Panc1 (cell line): ENCODE measurements around the gene TMEM273. TPM values are rescaled to one million over a fixed set of nuclear protein-coding genes. Genes with fewer than 3 reads are reported as not detected.

Experiments
- ATAC-seq: fragments of 200-7000 bp; cut with Tn5 transposase; 2 replicates; pipeline ENCODE4 v1.9.1; 2020; ENCODE audit warnings: mild to moderate bottlenecking, moderate library complexity
- BruUV-seq: library from RNA; stranded (reverse); fragments of 400-500 nt; replicated peaks from 2 replicates; lab custom pipeline; 2021; lab: Mats Ljungman, UMichigan
- CTCF ChIA-PET: fragments of 300-600 bp; sonication (Branson Sonifier 250); formaldehyde crosslinking; loops from one replicate; lab custom pipeline; 2022; ENCODE audit warnings: antibody characterized with exemption; lab: Charles Lee
- POLR2A ChIA-PET: fragments of 300-600 bp; sonication (Branson Sonifier 250); formaldehyde crosslinking; loops from one replicate; lab custom pipeline; 2022; ENCODE audit warnings: antibody characterized with exemption; lab: Charles Lee
- DNase-seq: peaks from one replicate; pipeline ENCODE4 v3.0.0-alpha.2; 2010; ENCODE audit warnings: low read depth, low spot score
- H3K27ac ChIP-seq: 2 replicates; pipeline ENCODE4 v1.5.1; 2011; ENCODE audit warnings: mild to moderate bottlenecking, low read length, inconsistent platforms
- H3K27me3 ChIP-seq: fragments of 200-500 bp; sonication (Bioruptor generic); 2 replicates; pipeline ENCODE4 v1.6.0; 2014; ENCODE audit warnings: low read length, inconsistent platforms; ENCODE audit not compliant: control insufficient read depth, insufficient read depth
- H3K36me3 ChIP-seq: fragments of 200-500 bp; sonication (Bioruptor generic); 2 replicates; pipeline ENCODE4 v1.5.1; 2014; ENCODE audit warnings: inconsistent platforms, mild to moderate bottlenecking, low read length, moderate library complexity; ENCODE audit not compliant: control insufficient read depth, insufficient read depth
- H3K4me1 ChIP-seq: 2 replicates; pipeline ENCODE4 v1.5.1; 2011; ENCODE audit warnings: inconsistent platforms, mild to moderate bottlenecking, low read length, moderate library complexity; ENCODE audit not compliant: control insufficient read depth, insufficient read depth
- H3K4me3 ChIP-seq, 2 experiments: 2 replicates each; pipeline ENCODE4 v1.5.1; 2011 to 2012; ENCODE audit warnings: low read depth in 2 of 2, low read length in 2 of 2, mild to moderate bottlenecking in 2 of 2, inconsistent platforms in 1 of 2, moderate library complexity in 1 of 2
- H3K9me3 ChIP-seq: fragments of 200-500 bp; sonication (Bioruptor generic); 2 replicates; pipeline ENCODE4 v1.5.1; 2014; ENCODE audit warnings: low read depth, mild to moderate bottlenecking, inconsistent platforms, low read length, moderate library complexity; ENCODE audit not compliant: control insufficient read depth, insufficient read depth
- POLR2AphosphoS5 ChIP-seq: IDR thresholded peaks from 2 replicates; pipeline ENCODE4 v1.6.1; 2012; ENCODE audit warnings: mild to moderate bottlenecking, low read depth, low read length, moderate library complexity
- SIN3A ChIP-seq: IDR thresholded peaks from 2 replicates; pipeline ENCODE4 v1.6.1; 2012; ENCODE audit warnings: low read depth, mild to moderate bottlenecking, low read length, moderate library complexity, borderline replicate concordance; ENCODE audit not compliant: insufficient read depth
- TCF7L2 ChIP-seq: IDR thresholded peaks from 2 replicates; pipeline ENCODE4 v1.6.1; 2011; ENCODE audit warnings: mild to moderate bottlenecking, low read depth, low read length, inconsistent platforms
- in situ Hi-C: cut with HindIII; loops from 2 replicates; pipeline ENCODE4 v1.10.0; 2016; ENCODE audit warnings: low sequenced_read_pairs, low pct_unique_long_range_greater_than_20kb
- intact Hi-C: fragments of 100-400 bp; cut with micrococcal nuclease; formaldehyde crosslinking; loops from one replicate; pipeline ENCODE4 v1.10.0; 2022; ENCODE audit not compliant: unreplicated experiment
- total RNA-seq: library from RNA; stranded (reverse); gene quantifications from one replicate; pipeline ENCODE4 v1.2.1, GENCODE V29; 2021; ENCODE audit not compliant: unreplicated experiment
- TF ChIP-seq, protein P1 (sequence below): fragments of 450-650 bp; IDR thresholded peaks from 2 replicates; pipeline ENCODE4 v1.5.1; 2017; ENCODE audit warnings: mild to moderate bottlenecking
- TF ChIP-seq, protein P2 (sequence below), 2 experiments: IDR thresholded peaks; 2 replicates each; pipeline ENCODE4 v1.6.1; 2011 to 2012; ENCODE audit warnings: low read depth in 2 of 2, control low read depth in 1 of 2, low read length in 1 of 2, mild to moderate bottlenecking in 1 of 2, moderate library complexity in 1 of 2; ENCODE audit not compliant: insufficient read depth in 1 of 2

Gene TMEM273
- total RNA-seq, 1 experiment from 2014 or later, result 0.23 TPM

- POLR2A ChIA-PET, result no interaction called here
- no peaks in the 10 kb centered on the region for H3K9me3 ChIP-seq
- H3K27ac ChIP-seq, result no peak overlapping the region
- TF ChIP-seq SIN3A (no peak), POLR2AphosphoS5 (no peak), TCF7L2 (no peak)
- TF ChIP-seq, protein P1, sequence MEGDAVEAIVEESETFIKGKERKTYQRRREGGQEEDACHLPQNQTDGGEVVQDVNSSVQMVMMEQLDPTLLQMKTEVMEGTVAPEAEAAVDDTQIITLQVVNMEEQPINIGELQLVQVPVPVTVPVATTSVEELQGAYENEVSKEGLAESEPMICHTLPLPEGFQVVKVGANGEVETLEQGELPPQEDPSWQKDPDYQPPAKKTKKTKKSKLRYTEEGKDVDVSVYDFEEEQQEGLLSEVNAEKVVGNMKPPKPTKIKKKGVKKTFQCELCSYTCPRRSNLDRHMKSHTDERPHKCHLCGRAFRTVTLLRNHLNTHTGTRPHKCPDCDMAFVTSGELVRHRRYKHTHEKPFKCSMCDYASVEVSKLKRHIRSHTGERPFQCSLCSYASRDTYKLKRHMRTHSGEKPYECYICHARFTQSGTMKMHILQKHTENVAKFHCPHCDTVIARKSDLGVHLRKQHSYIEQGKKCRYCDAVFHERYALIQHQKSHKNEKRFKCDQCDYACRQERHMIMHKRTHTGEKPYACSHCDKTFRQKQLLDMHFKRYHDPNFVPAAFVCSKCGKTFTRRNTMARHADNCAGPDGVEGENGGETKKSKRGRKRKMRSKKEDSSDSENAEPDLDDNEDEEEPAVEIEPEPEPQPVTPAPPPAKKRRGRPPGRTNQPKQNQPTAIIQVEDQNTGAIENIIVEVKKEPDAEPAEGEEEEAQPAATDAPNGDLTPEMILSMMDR, result no peak
- TF ChIP-seq, protein P2, sequence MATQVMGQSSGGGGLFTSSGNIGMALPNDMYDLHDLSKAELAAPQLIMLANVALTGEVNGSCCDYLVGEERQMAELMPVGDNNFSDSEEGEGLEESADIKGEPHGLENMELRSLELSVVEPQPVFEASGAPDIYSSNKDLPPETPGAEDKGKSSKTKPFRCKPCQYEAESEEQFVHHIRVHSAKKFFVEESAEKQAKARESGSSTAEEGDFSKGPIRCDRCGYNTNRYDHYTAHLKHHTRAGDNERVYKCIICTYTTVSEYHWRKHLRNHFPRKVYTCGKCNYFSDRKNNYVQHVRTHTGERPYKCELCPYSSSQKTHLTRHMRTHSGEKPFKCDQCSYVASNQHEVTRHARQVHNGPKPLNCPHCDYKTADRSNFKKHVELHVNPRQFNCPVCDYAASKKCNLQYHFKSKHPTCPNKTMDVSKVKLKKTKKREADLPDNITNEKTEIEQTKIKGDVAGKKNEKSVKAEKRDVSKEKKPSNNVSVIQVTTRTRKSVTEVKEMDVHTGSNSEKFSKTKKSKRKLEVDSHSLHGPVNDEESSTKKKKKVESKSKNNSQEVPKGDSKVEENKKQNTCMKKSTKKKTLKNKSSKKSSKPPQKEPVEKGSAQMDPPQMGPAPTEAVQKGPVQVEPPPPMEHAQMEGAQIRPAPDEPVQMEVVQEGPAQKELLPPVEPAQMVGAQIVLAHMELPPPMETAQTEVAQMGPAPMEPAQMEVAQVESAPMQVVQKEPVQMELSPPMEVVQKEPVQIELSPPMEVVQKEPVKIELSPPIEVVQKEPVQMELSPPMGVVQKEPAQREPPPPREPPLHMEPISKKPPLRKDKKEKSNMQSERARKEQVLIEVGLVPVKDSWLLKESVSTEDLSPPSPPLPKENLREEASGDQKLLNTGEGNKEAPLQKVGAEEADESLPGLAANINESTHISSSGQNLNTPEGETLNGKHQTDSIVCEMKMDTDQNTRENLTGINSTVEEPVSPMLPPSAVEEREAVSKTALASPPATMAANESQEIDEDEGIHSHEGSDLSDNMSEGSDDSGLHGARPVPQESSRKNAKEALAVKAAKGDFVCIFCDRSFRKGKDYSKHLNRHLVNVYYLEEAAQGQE (IDR thresholded peaks at IDR 0.05; ENCODE audit: insufficient read depth in 1 of 2, low read depth in 2 of 2, low read length in 1 of 2), result no peak
- ATAC-seq, result no peak
- CTCF ChIA-PET, result no interaction called here
- no peaks in the 10 kb centered on the region for H3K36me3 ChIP-seq
- H3K27me3 ChIP-seq, result peaks cover 18% of the 10 kb centered on the region
- in situ Hi-C loops (no loop called here), intact Hi-C loops (no loop called here)
- no TSS peak for BruUV-seq
- no peaks in the 10 kb centered on the region for H3K4me1 ChIP-seq
- no peak overlapping the region for H3K4me3 ChIP-seq
- no peak for DNase-seq
Observed at GRCh38 chr10:49152663-49153062, 35.5 kb downstream of the TMEM273 start.

DNA sequence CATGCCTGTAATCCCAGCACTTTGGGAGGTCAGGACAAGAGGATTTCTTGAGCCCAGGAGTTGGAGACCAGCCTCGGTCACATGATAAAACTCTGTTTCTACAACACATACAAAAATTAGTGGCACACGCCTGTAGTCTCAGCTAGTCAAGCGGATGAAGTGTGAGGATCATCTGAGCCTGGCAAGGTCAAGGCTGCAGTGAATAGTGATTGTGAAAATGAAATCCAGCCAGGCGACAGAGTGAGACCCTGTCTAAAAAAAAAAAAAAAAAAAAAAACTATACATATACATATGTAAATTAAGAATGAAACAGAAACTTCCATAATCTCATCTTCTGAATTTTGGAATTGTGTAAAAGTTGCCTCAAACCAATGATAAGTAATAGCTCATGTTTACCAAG, 36.2 kb downstream of the TMEM273 start:
- H3K4me1 ChIP-seq, result no peaks in the 10 kb centered on the region
- in situ Hi-C loops (no loop called here), intact Hi-C loops (no loop called here)
- no peak overlapping the region for H3K27ac ChIP-seq
- peaks cover 18% of the 10 kb centered on the region for H3K27me3 ChIP-seq
- CTCF ChIA-PET, result no interaction called here
- ATAC-seq (no peak), DNase-seq (no peak)
- H3K4me3 ChIP-seq, result no peak overlapping the region
- POLR2A ChIA-PET, result interaction anchor here (0.5 kb wide), 1 partner anchor 24 kb away, joined by 4 read pairs; no protein-coding TSS in a partner anchor
- TF ChIP-seq TCF7L2 (no peak), POLR2AphosphoS5 (no peak)
- TF ChIP-seq, protein P2 (IDR thresholded peaks at IDR 0.05; ENCODE audit: insufficient read depth in 1 of 2, low read depth in 2 of 2, low read length in 1 of 2), result no peak
- H3K9me3 ChIP-seq, result no peaks in the 10 kb centered on the region
- no TSS peak for BruUV-seq
- no peaks in the 10 kb centered on the region for H3K36me3 ChIP-seq
